Esophagus muscularis mucosa (tissue), 4 donors: ENCODE measurements around the gene PMM2.

Experiments
- EP300 ChIP-seq: sonication (generic); formaldehyde crosslinking; IDR thresholded peaks from one replicate; pipeline ENCODE4 v1.6.1; 2017; ENCODE audit warnings: antibody characterized with exemption
- POLR2A ChIP-seq: fragments of 450-650 bp; IDR thresholded peaks from one replicate; pipeline ENCODE4 v1.6.1; 2017; ENCODE audit warnings: antibody characterized with exemption, moderate library complexity, mild to moderate bottlenecking, low read depth
- POLR2AphosphoS5 ChIP-seq, 2 donors: sonication (generic); formaldehyde crosslinking; IDR thresholded peaks; one replicate each; pipeline ENCODE4 v1.6.1; 2017; ENCODE audit warnings: antibody characterized with exemption in 2 of 2
- TF ChIP-seq, protein P1 (sequence below), 3 experiments: fragments of 200-600 bp in 2 of 3; fragments of 450-650 bp in 1 of 3; sonication (generic) in 2 of 3; IDR thresholded peaks; one replicate each; pipeline ENCODE4 v1.5.1; 2017 to 2019; ENCODE audit warnings: antibody characterized with exemption in 3 of 3, mild to moderate bottlenecking in 2 of 3, moderate library complexity in 1 of 3

- TF ChIP-seq POLR2A, result no peak
- TF ChIP-seq, protein P1, sequence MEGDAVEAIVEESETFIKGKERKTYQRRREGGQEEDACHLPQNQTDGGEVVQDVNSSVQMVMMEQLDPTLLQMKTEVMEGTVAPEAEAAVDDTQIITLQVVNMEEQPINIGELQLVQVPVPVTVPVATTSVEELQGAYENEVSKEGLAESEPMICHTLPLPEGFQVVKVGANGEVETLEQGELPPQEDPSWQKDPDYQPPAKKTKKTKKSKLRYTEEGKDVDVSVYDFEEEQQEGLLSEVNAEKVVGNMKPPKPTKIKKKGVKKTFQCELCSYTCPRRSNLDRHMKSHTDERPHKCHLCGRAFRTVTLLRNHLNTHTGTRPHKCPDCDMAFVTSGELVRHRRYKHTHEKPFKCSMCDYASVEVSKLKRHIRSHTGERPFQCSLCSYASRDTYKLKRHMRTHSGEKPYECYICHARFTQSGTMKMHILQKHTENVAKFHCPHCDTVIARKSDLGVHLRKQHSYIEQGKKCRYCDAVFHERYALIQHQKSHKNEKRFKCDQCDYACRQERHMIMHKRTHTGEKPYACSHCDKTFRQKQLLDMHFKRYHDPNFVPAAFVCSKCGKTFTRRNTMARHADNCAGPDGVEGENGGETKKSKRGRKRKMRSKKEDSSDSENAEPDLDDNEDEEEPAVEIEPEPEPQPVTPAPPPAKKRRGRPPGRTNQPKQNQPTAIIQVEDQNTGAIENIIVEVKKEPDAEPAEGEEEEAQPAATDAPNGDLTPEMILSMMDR (IDR thresholded peaks at IDR 0.05), result no peak
- TF ChIP-seq EP300, result no peak
- TF ChIP-seq POLR2AphosphoS5 (IDR thresholded peaks at IDR 0.05), result no peak
Observed at GRCh38 chr16:8882041-8882617, 84.5 kb downstream of the PMM2 start, which contains the start of gene LITAFD.
